Thyroid gland (tissue), 4 donors: Measurements from ENCODE around the gene HIPK2. TPM values are rescaled to one million over a fixed set of nuclear protein-coding genes. Genes with fewer than 3 reads are reported as not detected.
A peak's percentile ranks its signal among the peaks of the same experiment; 100 is the strongest.
"Not testable (repeated sequence)": the region's sequence is repeated elsewhere in the genome, so short reads cannot be mapped to it uniquely, and the experiment has no call there.

Experiments
- DNase-seq, 2 donors: peaks; one replicate each; pipeline ENCODE4 v3.0.0-alpha.2; 2019
- H3K27ac ChIP-seq, 3 donors: fragments of 200-600 bp; sonication (generic); 1 replicate in 2 of 3; 2 replicates in 1 of 3; pipeline ENCODE4 v1.5.1; 2016 to 2019; ENCODE audit warnings: mild to moderate bottlenecking in 1 of 3, moderate library complexity in 1 of 3
- H3K27me3 ChIP-seq: fragments of 200-600 bp; sonication (generic); one replicate; pipeline ENCODE4 v1.5.1; 2019
- H3K36me3 ChIP-seq, 2 donors: fragments of 200-600 bp; sonication (generic); one replicate each; pipeline ENCODE4 v1.5.1; 2016 to 2019
- H3K4me1 ChIP-seq, 2 donors: fragments of 200-600 bp; sonication (generic); one replicate each; pipeline ENCODE4 v1.5.1; 2017 to 2019
- H3K4me3 ChIP-seq, 3 donors: fragments of 200-600 bp; sonication (generic); replicated peaks in 1 of 3; 1 replicate in 2 of 3; 2 replicates in 1 of 3; pipeline ENCODE4 v1.5.1; 2016; ENCODE audit warnings: mild to moderate bottlenecking in 1 of 3
- H3K9me3 ChIP-seq: fragments of 200-600 bp; sonication (generic); one replicate; pipeline ENCODE4 v1.5.1; 2017
- CTCF ChIP-seq, 6 experiments: fragments of 200-600 bp in 3 of 6; fragments of 450-650 bp in 3 of 6; sonication (generic) in 3 of 6; IDR thresholded peaks; one replicate each; pipeline ENCODE4 v1.5.1; 2016 to 2019; ENCODE audit warnings: antibody characterized with exemption in 6 of 6, mild to moderate bottlenecking in 2 of 6, inconsistent platforms in 1 of 6, moderate library complexity in 1 of 6
- POLR2A ChIP-seq, 2 donors: fragments of 450-650 bp; IDR thresholded peaks; one replicate each; pipeline ENCODE4 v1.6.1; 2017; ENCODE audit warnings: antibody characterized with exemption in 2 of 2, mild to moderate bottlenecking in 2 of 2, moderate library complexity in 1 of 2
- WGBS, 2 donors: methylation state at CpG; one replicate each; pipeline ENCODE4 v1.1.5; 2017; 5-methylcytosine and 5-hydroxymethylcytosine counted together
- intact Hi-C: fragments of 100-400 bp; cut with DNase I; formaldehyde crosslinking; loops from one replicate; pipeline ENCODE4 v1.15.1; 2023
- total RNA-seq, 4 donors: library from RNA; depleted of rRNA; stranded (reverse); fragments of >200 nt; gene quantifications; one replicate each; pipeline ENCODE4 v1.2.3, GENCODE V29; 2016

Gene HIPK2
- total RNA-seq, 4 donors from 2014 or later = 31.3 to 58.5 (median 41.0) TPM

- TF ChIP-seq CTCF (IDR thresholded peaks at IDR 0.05) = no peak
- TF ChIP-seq POLR2A (IDR thresholded peaks at IDR 0.05) = no peak
- Histone ChIP-seq H3K27ac (no peak overlapping the region), H3K36me3 (no peaks in the 10 kb centered on the region), H3K4me3 (no peak overlapping the region), H3K27me3 (no peaks in the 10 kb centered on the region), H3K4me1 (peaks cover 0 to 6% of the 10 kb centered on the region in 2 donors), H3K9me3 (no peaks in the 10 kb centered on the region)
- 62 to 69% methylated on average over 8 of the region's 8 CpGs for WGBS, 2 donors
- peak in 1 of 2 donors; percentile 14 for DNase-seq
- intact Hi-C loops = no loop called here
Measured at GRCh38 chr7:139557857-139558581, 219.8 kb downstream of the HIPK2 start.

GRCh38 chr7:139553991-139554700 is 223.7 kb downstream of the HIPK2 start:
- H3K4me1 ChIP-seq, DNase-seq, H3K27me3 ChIP-seq, H3K36me3 ChIP-seq, H3K9me3 ChIP-seq, intact Hi-C loops, H3K4me3 ChIP-seq, H3K27ac ChIP-seq: not testable (repeated sequence)
- 88 to 95% methylated on average over 7 to 8 of the region's 8 CpGs for WGBS, 2 donors

- H3K4me1 ChIP-seq = no peaks in the 10 kb centered on the region
- no peak overlapping the region for H3K4me3 ChIP-seq
- DNase-seq = no peak
- TF ChIP-seq CTCF (IDR thresholded peaks at IDR 0.05) = no peak
- TF ChIP-seq POLR2A (IDR thresholded peaks at IDR 0.05) = no peak
- no peaks in the 10 kb centered on the region for H3K36me3 ChIP-seq
- WGBS, 2 donors = 91% methylated on average over 5 of the region's 5 CpGs
- intact Hi-C loops = no loop called here
- H3K27ac ChIP-seq = no peak overlapping the region
- H3K27me3 ChIP-seq = no peaks in the 10 kb centered on the region
- H3K9me3 ChIP-seq = no peaks in the 10 kb centered on the region
Measured at GRCh38 chr7:139548302-139549028, 229.3 kb downstream of the HIPK2 start.

- intact Hi-C loops = no loop called here
Measured at GRCh38 chr7:139544645-139545044, 233.2 kb downstream of the HIPK2 start.

More at GRCh38 chr7:139544645-139545044, 233.2 kb downstream of the HIPK2 start:
- no peaks in the 10 kb centered on the region for H3K27me3 ChIP-seq
- no peak for TF ChIP-seq POLR2A (IDR thresholded peaks at IDR 0.05)
- TF ChIP-seq CTCF (IDR thresholded peaks at IDR 0.05) = no peak
- 87 to 93% methylated on average over 11 of the region's 11 CpGs for WGBS, 2 donors
- H3K4me3 ChIP-seq = no peak overlapping the region
- H3K9me3 ChIP-seq = no peaks in the 10 kb centered on the region
- H3K4me1 ChIP-seq = no peaks in the 10 kb centered on the region
- DNase-seq = no peak
- no peak overlapping the region for H3K27ac ChIP-seq
- H3K36me3 ChIP-seq = no peaks in the 10 kb centered on the region
